Measurements from ENCODE around the gene TBX5.

The TBX5 gene

GRCh38 chr12:114405519-114406271 is at the start of gene TBX5:
Gene TBX5, minus strand, starts transcription at chr12:114406144. Its CDS starts 2,246 bp downstream, at chr12:114403898.
- DNase-seq (ENCODE audit: low spot score) = no peak

DNA sequence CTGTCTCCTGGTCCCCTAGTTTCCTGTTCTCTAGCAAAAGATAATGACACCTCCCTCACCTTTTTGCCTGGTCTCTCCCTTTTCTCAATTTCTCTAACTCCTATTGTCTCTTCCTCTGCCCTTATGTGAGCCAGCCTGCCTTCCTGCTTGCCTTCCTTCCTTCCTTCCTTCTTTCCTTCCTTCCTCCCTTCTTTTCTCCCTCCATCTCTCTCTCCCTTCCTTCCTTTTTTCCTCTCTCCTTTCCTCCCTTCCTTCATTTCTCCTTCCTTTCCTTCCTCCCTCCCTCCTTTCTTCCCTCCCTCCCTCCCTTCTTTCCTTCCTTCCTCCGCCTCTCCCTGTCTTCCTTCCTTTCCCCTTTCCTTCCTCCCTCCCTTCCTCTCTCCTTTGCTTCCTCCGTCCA is 45.7 kb upstream of the TBX5 start:
- DNase-seq (ENCODE audit: low spot score) = no peak

GRCh38 chr12:114450515-114451300 is 44.8 kb upstream of the TBX5 start:
- no peak for DNase-seq (ENCODE audit: low spot score)

- DNase-seq (ENCODE audit: low spot score) = no peak
Measured at GRCh38 chr12:114450019-114450418, 44.1 kb upstream of the TBX5 start.

DNA sequence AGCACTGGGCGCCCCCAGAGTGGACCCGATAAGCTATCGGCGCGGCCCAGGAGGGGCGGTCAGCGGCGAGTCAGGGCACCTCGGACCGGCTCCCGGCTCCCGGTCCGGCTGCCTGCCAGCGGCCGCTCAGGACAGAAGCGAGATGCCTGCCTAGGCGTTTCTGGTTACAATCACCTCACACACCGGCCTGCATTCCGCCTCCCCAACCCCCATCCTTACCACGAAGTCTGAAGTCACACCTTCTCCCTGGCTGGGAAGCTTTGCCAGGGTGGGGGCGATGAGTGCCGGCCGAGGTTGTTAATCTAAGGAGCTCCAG is 42.6 kb upstream of the TBX5 start:
- no peak for DNase-seq (ENCODE audit: low spot score)

- DNase-seq (ENCODE audit: low spot score) = no peak
Measured at GRCh38 chr12:114447799-114448617, 42.1 kb upstream of the TBX5 start.

DNA sequence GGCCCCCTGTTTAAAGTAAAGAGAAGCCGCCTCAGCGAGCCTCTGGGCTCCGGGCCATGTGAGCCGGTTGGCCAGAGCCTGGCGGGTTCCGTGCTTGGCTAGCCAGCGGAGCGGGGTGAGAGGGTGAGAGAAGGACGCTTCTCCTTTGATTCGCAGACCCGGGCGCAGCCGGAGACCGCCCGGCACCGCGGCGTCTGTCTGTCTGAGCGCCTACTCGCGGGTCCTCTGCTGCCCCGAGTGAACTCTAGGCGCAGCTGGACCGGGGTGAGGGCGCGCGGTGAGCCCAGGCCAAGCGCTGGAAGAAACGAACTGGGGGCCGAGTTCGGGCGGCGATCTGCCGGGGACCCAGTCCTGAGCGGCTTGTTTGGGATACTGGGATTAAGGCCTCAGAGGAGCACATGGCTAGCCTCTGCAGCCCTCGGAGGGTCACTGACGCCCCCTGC is 41.4 kb upstream of the TBX5 start:
- no peak for DNase-seq (ENCODE audit: low spot score)

DNA sequence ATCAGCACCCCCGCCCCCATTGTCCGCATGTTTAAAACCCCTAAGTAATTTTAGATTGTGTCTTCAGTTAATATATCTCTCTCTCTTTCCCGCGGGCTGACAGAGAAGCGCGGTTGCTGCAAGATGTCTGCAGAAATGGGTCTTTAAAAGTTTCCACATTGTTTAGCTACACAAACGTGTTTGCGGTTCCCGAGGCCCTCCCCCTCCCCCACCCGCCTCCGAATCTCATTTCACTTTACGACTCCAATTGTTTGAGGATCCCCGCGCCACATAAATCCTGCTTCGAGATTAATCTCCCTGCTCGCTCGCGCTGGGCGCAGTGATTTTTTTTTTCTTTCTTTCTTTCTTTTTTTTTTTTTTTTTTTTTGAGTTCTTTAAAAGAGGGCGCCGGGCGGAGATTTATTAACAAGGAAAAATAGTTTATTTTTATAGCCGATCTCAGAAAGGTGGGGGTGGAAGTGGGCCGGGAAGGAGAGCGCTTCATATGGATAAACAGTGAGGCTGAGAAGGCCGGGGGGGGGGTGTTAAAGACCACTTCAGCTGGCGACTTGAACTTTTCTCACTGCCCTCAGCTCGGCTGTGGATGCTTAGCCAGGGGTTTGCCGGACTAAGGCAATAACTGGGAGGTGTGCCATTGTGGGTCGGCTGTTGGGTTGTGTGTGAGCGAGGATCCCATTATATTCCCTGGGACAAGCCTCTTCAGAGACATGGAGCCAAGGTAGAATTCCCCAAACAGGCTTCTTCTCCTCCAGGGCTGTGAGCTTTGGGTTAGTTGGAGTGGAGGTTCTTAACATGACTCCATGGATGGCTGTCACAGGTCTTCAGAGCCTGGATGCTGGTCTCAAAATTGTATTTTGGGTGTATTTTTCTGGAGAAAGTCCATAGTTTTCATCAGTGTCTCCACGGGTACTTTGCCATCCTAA is 39.7 kb upstream of the TBX5 start:
- DNase-seq (ENCODE audit: low spot score) = no peak

- DNase-seq (ENCODE audit: low spot score) = no peak
Measured at GRCh38 chr12:114444422-114445279, 38.7 kb upstream of the TBX5 start.

DNA sequence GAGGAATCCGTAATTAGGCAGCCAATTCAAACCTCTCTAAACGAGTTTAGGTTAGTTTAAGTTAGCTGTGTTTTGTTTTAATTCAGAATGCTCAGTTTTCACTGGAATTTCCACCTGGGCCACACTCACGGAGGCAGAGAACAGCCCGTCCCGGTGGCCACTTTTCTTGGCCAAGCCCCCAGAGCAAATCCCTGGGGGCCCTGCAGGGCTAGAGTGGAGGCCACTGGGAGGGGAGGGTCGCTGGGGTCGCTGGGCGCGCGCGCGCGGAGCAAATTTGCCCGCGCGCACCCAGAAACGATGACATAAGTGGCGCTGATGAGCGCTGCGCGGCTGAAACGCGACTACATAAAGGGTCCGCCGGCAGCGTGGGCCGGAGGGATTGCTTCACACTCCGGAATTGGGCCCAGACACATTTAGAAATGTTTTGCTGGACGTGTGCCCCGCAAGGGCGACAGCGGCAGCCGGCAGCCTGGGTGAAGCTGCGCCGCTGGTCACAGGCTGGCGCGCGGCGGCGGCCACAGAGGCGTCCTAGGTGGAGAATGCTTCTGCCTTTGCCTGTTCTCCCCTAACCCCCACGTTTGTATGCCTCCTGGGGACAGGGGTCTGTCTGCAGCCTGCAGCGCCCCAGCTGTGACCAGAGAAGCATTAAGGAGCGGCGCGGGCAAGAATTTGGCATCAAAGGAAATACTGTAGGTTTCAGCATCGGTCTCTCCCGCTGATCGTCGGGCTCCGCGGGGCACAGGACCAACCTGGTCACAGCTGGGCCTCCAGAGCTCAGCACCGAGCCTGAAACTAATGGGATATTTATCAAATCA is 37.9 kb upstream of the TBX5 start:
- DNase-seq (ENCODE audit: low spot score) = no peak

- no peak for DNase-seq (ENCODE audit: low spot score)
Measured at GRCh38 chr12:114442578-114442977, 36.6 kb upstream of the TBX5 start.

GRCh38 chr12:114441545-114441944 is 35.6 kb upstream of the TBX5 start:
- no peak for DNase-seq (ENCODE audit: low spot score)

GRCh38 chr12:114441039-114441383 is 35.1 kb upstream of the TBX5 start:
- DNase-seq (ENCODE audit: low spot score) = no peak

GRCh38 chr12:114440270-114441038 is 34.5 kb upstream of the TBX5 start:
- no peak for DNase-seq (ENCODE audit: low spot score)

- no peak for DNase-seq (ENCODE audit: low spot score)
Measured at GRCh38 chr12:114439817-114440216, 33.9 kb upstream of the TBX5 start.

DNA sequence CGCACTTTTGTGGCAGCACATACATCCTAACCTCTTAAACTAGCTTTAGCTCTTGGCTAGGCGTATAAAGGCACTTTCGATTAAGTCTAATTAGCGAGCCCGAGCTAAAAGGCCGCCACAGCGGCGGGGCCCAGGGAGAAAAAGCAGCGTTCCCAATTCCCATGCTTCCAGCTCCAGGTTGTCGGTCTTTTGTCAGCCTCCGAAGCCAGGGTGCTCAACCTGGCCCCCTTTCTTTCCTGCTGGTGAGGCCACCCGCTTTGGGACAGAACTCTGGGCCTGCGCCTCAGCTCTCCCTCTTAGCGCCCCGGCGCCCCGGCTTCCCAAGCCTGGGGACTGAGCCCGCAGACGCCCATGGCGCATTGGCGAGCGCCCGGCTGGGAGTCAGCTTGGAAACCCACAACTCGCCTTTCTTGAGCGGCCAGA is 33.3 kb upstream of the TBX5 start:
- no peak for DNase-seq (ENCODE audit: low spot score)

- no peak for DNase-seq (ENCODE audit: low spot score)
Measured at GRCh38 chr12:114438635-114439256, 32.8 kb upstream of the TBX5 start.

- no peak for DNase-seq (ENCODE audit: low spot score)
Measured at GRCh38 chr12:114434341-114434740, 28.4 kb upstream of the TBX5 start.

DNA sequence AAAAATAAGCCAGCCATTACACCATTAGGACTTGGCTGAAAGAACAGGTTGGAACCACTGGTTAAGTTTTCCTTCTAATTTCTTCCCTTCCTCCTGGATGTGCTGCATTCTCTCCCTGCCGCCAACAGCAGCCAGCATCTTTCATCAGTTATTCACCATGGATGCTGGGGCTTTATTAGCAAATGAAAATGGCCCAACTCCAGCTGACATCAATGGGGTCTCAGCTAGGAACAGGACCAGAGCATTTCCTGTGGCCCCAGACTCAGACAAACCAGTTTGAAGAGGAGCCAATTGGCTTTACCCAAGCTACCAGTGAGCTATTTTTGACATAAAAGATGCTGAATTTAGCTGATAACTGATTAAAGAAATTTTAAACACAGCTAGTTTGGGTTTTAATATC is 26.0 kb upstream of the TBX5 start:
- no peak for DNase-seq (ENCODE audit: low spot score)

Data from hematopoietic multipotent progenitor cell treated with erythropoietin and hydrocortisone succinate and interleukin-3 and kit ligand, for 17 days (in vitro differentiated cells).